HCT116 (cell line): ENCODE measurements around the gene UBQLN1. TPM values are rescaled to one million over a fixed set of nuclear protein-coding genes. Genes with fewer than 3 reads are reported as not detected.

Experiments
- ATAC-seq: fragments of 200-7000 bp; cut with Tn5 transposase; 2 replicates; pipeline ENCODE4 v1.9.1; 2020; ENCODE audit warnings: mild to moderate bottlenecking, moderate library complexity
- BruUV-seq: library from RNA; stranded (reverse); fragments of 400-500 nt; replicated peaks from 2 replicates; lab custom pipeline; 2021; lab: Mats Ljungman, UMichigan
- CTCF ChIA-PET: fragments of 300-600 bp; sonication (Branson Sonifier 250); formaldehyde crosslinking; loops from one replicate; lab custom pipeline; 2021; ENCODE audit warnings: antibody characterized with exemption; lab: Charles Lee
- POLR2A ChIA-PET: fragments of 300-600, 350-600 bp; sonication (Branson Sonifier 250); formaldehyde crosslinking; loops from one replicate; lab custom pipeline; 2021; ENCODE audit warnings: antibody characterized with exemption; lab: Charles Lee
- RAD21 ChIA-PET, 2 experiments: fragments of 300-600 bp; sonication (Branson Sonifier 250); formaldehyde crosslinking; loops; one replicate each; lab custom pipeline; 2023; ENCODE audit warnings: low total read pairs in 2 of 2; ENCODE audit not compliant: uncharacterized antibody in 2 of 2, unreplicated experiment in 2 of 2, low non-redundant PET in 1 of 2; lab: Charles Lee
- DNase-seq: peaks from one replicate; pipeline ENCODE4 v3.0.0-alpha.2; 2010; ENCODE audit warnings: low read depth, low spot score
- H2AFZ ChIP-seq: fragments of 200-600 bp; shearing (Covaris generic), sonication (generic); 2 replicates; pipeline ENCODE4 v1.6.1; 2017; ENCODE audit warnings: low read depth, mixed run types, mixed read lengths, antibody characterized with exemption, low read length; ENCODE audit not compliant: poor library complexity, severe bottlenecking
- H3K27ac ChIP-seq: 2 replicates; pipeline ENCODE4 v1.5.1; 2012; ENCODE audit warnings: low read depth, low read length
- H3K27me3 ChIP-seq: fragments of 200-600 bp; sonication (generic); 2 replicates; pipeline ENCODE4 v1.6.1; 2016; ENCODE audit warnings: mixed run types, low read length, mixed read lengths; ENCODE audit not compliant: insufficient read depth
- H3K36me3 ChIP-seq, 2 experiments: fragments of 200-500 bp in 1 of 2; fragments of 200-600 bp in 1 of 2; sonication (Bioruptor generic) in 1 of 2; sonication (generic) in 1 of 2; 2 replicates each; pipeline versions ENCODE4 v1.5.1 to v1.6.1; 2014 to 2016; ENCODE audit warnings: low read length in 2 of 2, inconsistent platforms in 1 of 2, mixed read lengths in 1 of 2, mixed run types in 1 of 2; ENCODE audit not compliant: insufficient read depth in 2 of 2, control insufficient read depth in 1 of 2
- H3K4me1 ChIP-seq, 2 experiments: fragments of 200-600 bp in 1 of 2; sonication (generic) in 1 of 2; 2 replicates each; pipeline versions ENCODE4 v1.5.1 to v1.6.1; 2012 to 2017; ENCODE audit warnings: low read length in 2 of 2, inconsistent platforms in 1 of 2, mild to moderate bottlenecking in 1 of 2, mixed read lengths in 1 of 2, mixed run types in 1 of 2, moderate library complexity in 1 of 2; ENCODE audit not compliant: insufficient read depth in 2 of 2, control insufficient read depth in 1 of 2
- H3K4me2 ChIP-seq: fragments of 200-600 bp; sonication (generic); 2 replicates; pipeline ENCODE4 v1.6.1; 2017; ENCODE audit warnings: mixed run types, low read length, mixed read lengths
- H3K4me3 ChIP-seq, 2 experiments: fragments of 200-600 bp in 1 of 2; sonication (generic) in 1 of 2; replicated peaks in 1 of 2; 2 replicates each; pipeline ENCODE4 v1.5.1; 2011 to 2016; ENCODE audit warnings: low read length in 2 of 2, control low read depth in 1 of 2, low read depth in 1 of 2, mild to moderate bottlenecking in 1 of 2, mixed read lengths in 1 of 2, mixed run types in 1 of 2
- H3K79me2 ChIP-seq: fragments of 200-600 bp; sonication (generic); 2 replicates; pipeline ENCODE4 v1.6.1; 2017; ENCODE audit warnings: mild to moderate bottlenecking, mixed run types, low read length, moderate library complexity, mixed read lengths; ENCODE audit not compliant: insufficient read depth
- H3K9ac ChIP-seq: fragments of 200-600 bp; sonication (generic); 2 replicates; pipeline ENCODE4 v1.6.1; 2016; ENCODE audit warnings: low read length, mixed read lengths
- H3K9me2 ChIP-seq: fragments of 200-600 bp; sonication (generic), shearing (Covaris generic); 2 replicates; pipeline ENCODE4 v1.6.1; 2017; ENCODE audit warnings: mixed run types, mild to moderate bottlenecking, moderate library complexity; ENCODE audit not compliant: insufficient read depth
- H3K9me3 ChIP-seq, 2 experiments: fragments of 200-500 bp in 1 of 2; fragments of 200-600 bp in 1 of 2; sonication (Bioruptor generic) in 1 of 2; sonication (generic) in 1 of 2; 2 replicates each; pipeline ENCODE4 v1.6.1; 2014 to 2017; ENCODE audit warnings: low read length in 2 of 2, mixed read lengths in 2 of 2, inconsistent platforms in 1 of 2, low read depth in 1 of 2, mild to moderate bottlenecking in 1 of 2, mixed run types in 1 of 2, moderate library complexity in 1 of 2; ENCODE audit not compliant: control insufficient read depth in 1 of 2, insufficient read depth in 1 of 2
- H4K20me1 ChIP-seq: fragments of 200-600 bp; sonication (generic), shearing (Covaris generic); 2 replicates; pipeline ENCODE4 v1.6.1; 2017; ENCODE audit warnings: mixed run types, mild to moderate bottlenecking, moderate library complexity; ENCODE audit not compliant: insufficient read depth
- CBX3 ChIP-seq: IDR thresholded peaks from 2 replicates; pipeline ENCODE4 v1.6.1; 2012; ENCODE audit warnings: low read depth
- CEBPB ChIP-seq: IDR thresholded peaks from 2 replicates; pipeline ENCODE4 v1.6.1; 2012; ENCODE audit warnings: low read depth
- EGR1 ChIP-seq: IDR thresholded peaks from 2 replicates; pipeline ENCODE4 v1.6.1; 2012; ENCODE audit warnings: low read depth
- ELF1 ChIP-seq: IDR thresholded peaks from 2 replicates; pipeline ENCODE4 v1.6.1; 2012; ENCODE audit warnings: low read depth, borderline replicate concordance
- EZH2phosphoT487 ChIP-seq: fragments of 200-600 bp; IDR thresholded peaks from 2 replicates; pipeline ENCODE4 v1.6.1; 2018; ENCODE audit warnings: antibody characterized with exemption, borderline replicate concordance
- FOSL1 ChIP-seq: IDR thresholded peaks from 2 replicates; pipeline ENCODE4 v1.6.1; 2012; ENCODE audit warnings: low read depth
- MAX ChIP-seq: IDR thresholded peaks from 2 replicates; pipeline ENCODE4 v1.6.1; 2012
- POLR2AphosphoS5 ChIP-seq: IDR thresholded peaks from 2 replicates; pipeline ENCODE4 v1.6.1; 2011; ENCODE audit warnings: mild to moderate bottlenecking, low read depth, low read length, moderate library complexity
- RAD21 ChIP-seq: IDR thresholded peaks from 2 replicates; pipeline ENCODE4 v1.6.1; 2012; ENCODE audit warnings: low read depth, mild to moderate bottlenecking
- REST ChIP-seq: IDR thresholded peaks from 2 replicates; pipeline ENCODE4 v1.6.1; 2012; ENCODE audit warnings: low read depth
- SRF ChIP-seq: IDR thresholded peaks from 2 replicates; pipeline ENCODE4 v1.6.1; 2012; ENCODE audit warnings: low read depth
- TCF7L2 ChIP-seq: IDR thresholded peaks from 2 replicates; pipeline ENCODE4 v1.7.0; 2011; ENCODE audit warnings: borderline replicate concordance, inconsistent platforms; ENCODE audit not compliant: insufficient read depth, insufficient read length; ENCODE audit errors: extremely low read depth
- YY1 ChIP-seq: IDR thresholded peaks from 2 replicates; pipeline ENCODE4 v1.6.1; 2011; ENCODE audit warnings: low read length, low read depth, moderate library complexity, mild to moderate bottlenecking; ENCODE audit not compliant: insufficient replicate concordance; ENCODE audit errors: extremely low read depth
- ZBTB33 ChIP-seq: IDR thresholded peaks from 2 replicates; pipeline ENCODE4 v1.6.1; 2011; ENCODE audit warnings: mild to moderate bottlenecking, low read length, moderate library complexity; ENCODE audit not compliant: insufficient replicate concordance; ENCODE audit errors: extremely low read depth
- ZFX ChIP-seq: fragments of 450-650 bp; IDR thresholded peaks from 2 replicates; pipeline ENCODE4 v1.6.1; 2017
- ZNF274 ChIP-seq: fragments of 200-500 bp; sonication (Bioruptor generic); IDR thresholded peaks from 2 replicates; pipeline ENCODE4 v1.6.1; 2014; ENCODE audit warnings: mild to moderate bottlenecking, low read depth, low read length, inconsistent platforms
- intact Hi-C: fragments of 100-400 bp; cut with micrococcal nuclease; formaldehyde crosslinking; loops from 2 replicates; pipeline ENCODE4 v1.10.0; 2022
- total RNA-seq: library from RNA; stranded (reverse); gene quantifications from one replicate; pipeline ENCODE4 v1.2.1, GENCODE V29; 2021; ENCODE audit not compliant: unreplicated experiment
- TF ChIP-seq, protein P1 (sequence below): IDR thresholded peaks from 2 replicates; pipeline ENCODE4 v1.6.1; 2012
- TF ChIP-seq, protein P2 (sequence below), 3 experiments: fragments of 200-600 bp in 1 of 3; sonication (generic) in 1 of 3; IDR thresholded peaks in 2 of 3; conservative IDR thresholded peaks in 1 of 3; 2 replicates each; pipeline ENCODE4 v1.5.1; 2012 to 2017; ENCODE audit warnings: low read depth in 2 of 3, low read length in 2 of 3, antibody characterized with exemption in 1 of 3, borderline replicate concordance in 1 of 3, control low read depth in 1 of 3, mild to moderate bottlenecking in 1 of 3, mixed read lengths in 1 of 3, mixed run types in 1 of 3, moderate library complexity in 1 of 3; ENCODE audit not compliant: insufficient read depth in 1 of 3

Gene UBQLN1
- total RNA-seq, 1 experiment from 2014 or later = 128 TPM

DNA sequence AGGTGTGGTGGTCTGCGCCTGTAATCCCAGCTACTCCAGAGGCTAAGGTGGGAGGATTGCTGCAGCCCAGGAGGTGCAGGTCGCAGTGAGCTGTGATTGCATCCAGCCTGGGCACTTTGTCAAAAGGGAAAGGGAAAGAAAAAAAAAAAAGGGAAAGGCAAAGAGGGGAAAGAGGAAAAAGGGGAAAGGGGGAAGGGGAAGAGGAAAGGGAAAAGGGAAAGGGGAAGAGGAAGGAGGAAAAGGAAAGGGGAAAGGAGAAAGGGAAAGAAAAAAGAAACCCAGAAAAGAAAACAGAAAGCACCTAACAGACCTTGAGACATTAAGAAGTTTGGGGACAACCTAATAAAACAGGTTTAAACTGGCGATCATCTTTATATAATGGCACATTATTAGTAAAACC is 44.8 kb downstream of the UBQLN1 start (continued):
- TF ChIP-seq, protein P1, sequence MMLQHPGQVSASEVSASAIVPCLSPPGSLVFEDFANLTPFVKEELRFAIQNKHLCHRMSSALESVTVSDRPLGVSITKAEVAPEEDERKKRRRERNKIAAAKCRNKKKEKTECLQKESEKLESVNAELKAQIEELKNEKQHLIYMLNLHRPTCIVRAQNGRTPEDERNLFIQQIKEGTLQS = no peak
- TF ChIP-seq CEBPB (no peak), SRF (no peak)

- no peak overlapping the region for H2AFZ ChIP-seq
- no peaks in the 10 kb centered on the region for H3K4me1 ChIP-seq
- intact Hi-C loops = no loop called here
- no peaks in the 10 kb centered on the region for H3K9me2 ChIP-seq
- H3K4me2 ChIP-seq = no peak overlapping the region
- H3K36me3 ChIP-seq = peaks cover 36 to 63% of the 10 kb centered on the region in 2 experiments
- no peak for ATAC-seq
- no peak for DNase-seq
- TF ChIP-seq ZBTB33 = no peak
- TF ChIP-seq MAX = no peak
- no peak for TF ChIP-seq ELF1
- TF ChIP-seq ZFX = no peak
- TF ChIP-seq CBX3 = no peak
- TF ChIP-seq, protein P2, sequence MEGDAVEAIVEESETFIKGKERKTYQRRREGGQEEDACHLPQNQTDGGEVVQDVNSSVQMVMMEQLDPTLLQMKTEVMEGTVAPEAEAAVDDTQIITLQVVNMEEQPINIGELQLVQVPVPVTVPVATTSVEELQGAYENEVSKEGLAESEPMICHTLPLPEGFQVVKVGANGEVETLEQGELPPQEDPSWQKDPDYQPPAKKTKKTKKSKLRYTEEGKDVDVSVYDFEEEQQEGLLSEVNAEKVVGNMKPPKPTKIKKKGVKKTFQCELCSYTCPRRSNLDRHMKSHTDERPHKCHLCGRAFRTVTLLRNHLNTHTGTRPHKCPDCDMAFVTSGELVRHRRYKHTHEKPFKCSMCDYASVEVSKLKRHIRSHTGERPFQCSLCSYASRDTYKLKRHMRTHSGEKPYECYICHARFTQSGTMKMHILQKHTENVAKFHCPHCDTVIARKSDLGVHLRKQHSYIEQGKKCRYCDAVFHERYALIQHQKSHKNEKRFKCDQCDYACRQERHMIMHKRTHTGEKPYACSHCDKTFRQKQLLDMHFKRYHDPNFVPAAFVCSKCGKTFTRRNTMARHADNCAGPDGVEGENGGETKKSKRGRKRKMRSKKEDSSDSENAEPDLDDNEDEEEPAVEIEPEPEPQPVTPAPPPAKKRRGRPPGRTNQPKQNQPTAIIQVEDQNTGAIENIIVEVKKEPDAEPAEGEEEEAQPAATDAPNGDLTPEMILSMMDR (IDR thresholded peaks at IDR 0.05 in 2 of 3, conservative IDR thresholded peaks at IDR 0.05 in 1 of 3; ENCODE audit: borderline replicate concordance in 1 of 3, insufficient read depth in 1 of 3, low read depth in 2 of 3, low read length in 2 of 3) = no peak
- TF ChIP-seq TCF7L2 = no peak
- no peak for TF ChIP-seq EGR1
- TF ChIP-seq ZNF274 = no peak
- no peak for TF ChIP-seq FOSL1
- TF ChIP-seq CEBPB = no peak
- no peak for TF ChIP-seq EZH2phosphoT487
- no peak for TF ChIP-seq SRF
- TF ChIP-seq REST = no peak
- no peak for TF ChIP-seq POLR2AphosphoS5
- no peak for TF ChIP-seq YY1
- no peak for TF ChIP-seq RAD21
- TF ChIP-seq, all 23 proteins: peak for 0
- Histone ChIP-seq H3K27me3 (no peaks in the 10 kb centered on the region), H4K20me1 (peaks cover 6% of the 10 kb centered on the region; the same call in 1 of the 2 replicates), H3K4me3 (no peak overlapping the region), H3K79me2 (peaks cover 30% of the 10 kb centered on the region; the same call in 1 of the 2 replicates), H3K27ac (no peak overlapping the region), H3K9ac (no peak overlapping the region), H3K9me3 (no peaks in the 10 kb centered on the region)
- ChIA-PET CTCF (no interaction called here), RAD21 (no interaction called here), POLR2A (no interaction called here)
- no TSS peak for BruUV-seq
Measured at GRCh38 chr9:83656952-83657351, 50.8 kb downstream of the UBQLN1 start.
